T-helper 1 cell treated with Interleukin-12 subunit alpha and Interleukin-12 subunit beta and Interleukin-4 antibody, amounts not matched to agents 30 μg/mL and 1 μg/mL, for 36 hours (primary cell): Measurements from ENCODE around the gene EXD1.
"Not testable (repeated sequence)": the region's sequence is repeated elsewhere in the genome, so short reads cannot be mapped to it uniquely, and the experiment has no call there.

Experiments used
- H3K27ac Mint-ChIP-seq: one replicate; pipeline ENCODE4 v1.8.0; 2021; ENCODE audit warnings: mild to moderate bottlenecking, mixed read lengths
- H3K27me3 Mint-ChIP-seq: one replicate; pipeline ENCODE4 v1.8.0; 2021; ENCODE audit warnings: low read depth, mixed read lengths
- H3K36me3 Mint-ChIP-seq: one replicate; pipeline ENCODE4 v1.8.0; 2021; ENCODE audit warnings: low read depth, mixed read lengths
- H3K4me1 Mint-ChIP-seq: one replicate; pipeline ENCODE4 v1.8.0; 2021; ENCODE audit warnings: low read depth, mixed read lengths
- H3K4me3 Mint-ChIP-seq: one replicate; pipeline ENCODE4 v1.8.0; 2021; ENCODE audit warnings: mild to moderate bottlenecking, moderate library complexity, mixed read lengths
- H3K9me3 Mint-ChIP-seq: one replicate; pipeline ENCODE4 v1.8.0; 2021; ENCODE audit warnings: mixed read lengths

The EXD1 gene

GRCh38 chr15:41250745-41251144 lies 20.2 kb upstream of the EXD1 start:
- H3K36me3 Mint-ChIP-seq, H3K4me3 Mint-ChIP-seq, H3K27me3 Mint-ChIP-seq, H3K4me1 Mint-ChIP-seq, H3K9me3 Mint-ChIP-seq, H3K27ac Mint-ChIP-seq: not testable (repeated sequence)

- H3K9me3 Mint-ChIP-seq: no peaks in the 10 kb centered on the region
- H3K27ac Mint-ChIP-seq: no peak overlapping the region
- peaks cover 13% of the 10 kb centered on the region for H3K36me3 Mint-ChIP-seq
- peaks cover 9% of the 10 kb centered on the region for H3K4me1 Mint-ChIP-seq
- H3K4me3 Mint-ChIP-seq: no peak overlapping the region
- no peaks in the 10 kb centered on the region for H3K27me3 Mint-ChIP-seq
Observed at GRCh38 chr15:41241221-41241964, 10.8 kb upstream of the EXD1 start.

GRCh38 chr15:41238100-41238499 lies 7.5 kb upstream of the EXD1 start:
- H3K36me3 Mint-ChIP-seq: peaks cover 7% of the 10 kb centered on the region
- H3K27me3 Mint-ChIP-seq: no peaks in the 10 kb centered on the region
- no peak overlapping the region for H3K27ac Mint-ChIP-seq
- peaks cover 14% of the 10 kb centered on the region for H3K4me1 Mint-ChIP-seq
- no peaks in the 10 kb centered on the region for H3K9me3 Mint-ChIP-seq
- H3K4me3 Mint-ChIP-seq: no peak overlapping the region

GRCh38 chr15:41235929-41236328 lies 5.4 kb upstream of the EXD1 start:
- H3K27ac Mint-ChIP-seq: no peak overlapping the region
- peaks cover 30% of the 10 kb centered on the region for H3K4me1 Mint-ChIP-seq
- no peak overlapping the region for H3K4me3 Mint-ChIP-seq
- H3K27me3 Mint-ChIP-seq: no peaks in the 10 kb centered on the region
- H3K36me3 Mint-ChIP-seq: peaks cover 2% of the 10 kb centered on the region
- H3K9me3 Mint-ChIP-seq: no peaks in the 10 kb centered on the region

- H3K27ac Mint-ChIP-seq: not testable (repeated sequence)
Observed at GRCh38 chr15:41235228-41235627, 4.7 kb upstream of the EXD1 start.

GRCh38 chr15:41233367-41233771 lies 2.8 kb upstream of the EXD1 start:
- H3K27ac Mint-ChIP-seq: no peak overlapping the region
- peaks cover 6% of the 10 kb centered on the region for H3K27me3 Mint-ChIP-seq
- no peak overlapping the region for H3K4me3 Mint-ChIP-seq
- peaks cover 2% of the 10 kb centered on the region for H3K36me3 Mint-ChIP-seq
- no peaks in the 10 kb centered on the region for H3K9me3 Mint-ChIP-seq
- H3K4me1 Mint-ChIP-seq: peaks cover 24% of the 10 kb centered on the region

More at GRCh38 chr15:41235228-41235627, 4.7 kb upstream of the EXD1 start:
- H3K36me3 Mint-ChIP-seq, H3K4me3 Mint-ChIP-seq, H3K27me3 Mint-ChIP-seq, H3K9me3 Mint-ChIP-seq: not testable (repeated sequence)
- H3K4me1 Mint-ChIP-seq: peaks cover 30% of the 10 kb centered on the region

- Mint-ChIP-seq H3K4me1 (peaks cover 21% of the 10 kb centered on the region), H3K27me3 (peaks cover 13% of the 10 kb centered on the region), H3K27ac (peak overlapping the region; percentile 94), H3K9me3 (no peaks in the 10 kb centered on the region), H3K4me3 (peak overlapping the region; percentile 88), H3K36me3 (no peaks in the 10 kb centered on the region)
Observed at GRCh38 chr15:41231422-41232226, 1.1 kb upstream of the EXD1 start.

GRCh38 chr15:41230345-41230649 lies 260 bp downstream of the EXD1 start:
- Mint-ChIP-seq H3K9me3 (no peaks in the 10 kb centered on the region), H3K4me3 (peak overlapping the region; percentile 88), H3K36me3 (no peaks in the 10 kb centered on the region), H3K27ac (peak overlapping the region; percentile 94), H3K27me3 (peaks cover 20% of the 10 kb centered on the region), H3K4me1 (peaks cover 20% of the 10 kb centered on the region)

GRCh38 chr15:41219381-41219780 lies 11.2 kb downstream of the EXD1 start:
- no peaks in the 10 kb centered on the region for H3K4me1 Mint-ChIP-seq

GRCh38 chr15:41218851-41219250 lies 11.7 kb downstream of the EXD1 start:
- H3K27me3 Mint-ChIP-seq: peaks cover 50% of the 10 kb centered on the region
- no peak overlapping the region for H3K4me3 Mint-ChIP-seq
- no peaks in the 10 kb centered on the region for H3K4me1 Mint-ChIP-seq
- H3K9me3 Mint-ChIP-seq: no peaks in the 10 kb centered on the region
- no peaks in the 10 kb centered on the region for H3K36me3 Mint-ChIP-seq
- no peak overlapping the region for H3K27ac Mint-ChIP-seq

More at GRCh38 chr15:41219381-41219780, 11.2 kb downstream of the EXD1 start:
- no peaks in the 10 kb centered on the region for H3K36me3 Mint-ChIP-seq
- no peak overlapping the region for H3K27ac Mint-ChIP-seq
- peaks cover 54% of the 10 kb centered on the region for H3K27me3 Mint-ChIP-seq
- H3K4me3 Mint-ChIP-seq: no peak overlapping the region
- H3K9me3 Mint-ChIP-seq: no peaks in the 10 kb centered on the region

GRCh38 chr15:41215708-41216107 lies 14.8 kb downstream of the EXD1 start:
- Mint-ChIP-seq H3K9me3 (no peaks in the 10 kb centered on the region), H3K27ac (no peak overlapping the region), H3K27me3 (peaks cover 49% of the 10 kb centered on the region), H3K36me3 (no peaks in the 10 kb centered on the region), H3K4me3 (no peak overlapping the region), H3K4me1 (no peaks in the 10 kb centered on the region)

- Mint-ChIP-seq H3K4me1 (no peaks in the 10 kb centered on the region), H3K27ac (no peak overlapping the region), H3K36me3 (no peaks in the 10 kb centered on the region), H3K9me3 (no peaks in the 10 kb centered on the region), H3K4me3 (no peak overlapping the region), H3K27me3 (peaks cover 15% of the 10 kb centered on the region)
Observed at GRCh38 chr15:41207687-41208448, 22.7 kb downstream of the EXD1 start.

- H3K4me1 Mint-ChIP-seq: no peaks in the 10 kb centered on the region
- no peaks in the 10 kb centered on the region for H3K9me3 Mint-ChIP-seq
- H3K4me3 Mint-ChIP-seq: no peak overlapping the region
- H3K36me3 Mint-ChIP-seq: no peaks in the 10 kb centered on the region
- H3K27ac Mint-ChIP-seq: no peak overlapping the region
- peaks cover 6% of the 10 kb centered on the region for H3K27me3 Mint-ChIP-seq
Observed at GRCh38 chr15:41205315-41205714, 25.2 kb downstream of the EXD1 start.

- H3K4me1 Mint-ChIP-seq: no peaks in the 10 kb centered on the region
- H3K9me3 Mint-ChIP-seq: no peaks in the 10 kb centered on the region
- no peaks in the 10 kb centered on the region for H3K36me3 Mint-ChIP-seq
- H3K27me3 Mint-ChIP-seq: no peaks in the 10 kb centered on the region
- no peak overlapping the region for H3K27ac Mint-ChIP-seq
- no peak overlapping the region for H3K4me3 Mint-ChIP-seq
Observed at GRCh38 chr15:41203395-41203794, 27.2 kb downstream of the EXD1 start.

GRCh38 chr15:41199470-41199869 lies 31.1 kb downstream of the EXD1 start:
- Mint-ChIP-seq H3K36me3 (no peaks in the 10 kb centered on the region), H3K27ac (no peak overlapping the region), H3K27me3 (no peaks in the 10 kb centered on the region), H3K9me3 (no peaks in the 10 kb centered on the region), H3K4me3 (no peak overlapping the region), H3K4me1 (no peaks in the 10 kb centered on the region)
